ENCODE results near the gene SLC25A36.

GRCh38 chr3:141011997-141012262 lies 70.3 kb downstream of the SLC25A36 start:
- TF ChIP-seq POLR2A (IDR thresholded peaks at IDR 0.05) (no peak), CTCF (IDR thresholded peaks at IDR 0.05 in 8 of 11, conservative IDR thresholded peaks at IDR 0.05 in 3 of 11) (no peak), POLR2AphosphoS5 (IDR thresholded peaks at IDR 0.05) (no peak)

All from spleen (tissue), 7 donors.